Tibial artery (tissue), 4 donors: ENCODE data around the gene NEDD4L.
"Not testable (repeated sequence)": the region's sequence is repeated elsewhere in the genome, so short reads cannot be mapped to it uniquely, and the experiment has no call there.

Experiments used
- DNase-seq, 2 donors: peaks; one replicate each; pipeline ENCODE4 v3.0.0-alpha.2; 2019
- H3K27ac ChIP-seq, 2 donors: fragments of 200-600 bp; sonication (generic) in 1 of 2; 1 replicate in 1 of 2; 2 replicates in 1 of 2; pipeline ENCODE4 v1.5.1; 2018 to 2019; ENCODE audit warnings: mild to moderate bottlenecking in 1 of 2
- H3K27me3 ChIP-seq, 2 donors: fragments of 200-600 bp; sonication (generic) in 1 of 2; one replicate each; pipeline versions ENCODE4 v1.5.1 to v1.6.0; 2016 to 2019
- H3K36me3 ChIP-seq, 3 donors: fragments of 200-600 bp; sonication (generic) in 2 of 3; one replicate each; pipeline ENCODE4 v1.5.1; 2016 to 2019; ENCODE audit warnings: mild to moderate bottlenecking in 2 of 3
- H3K4me1 ChIP-seq, 4 donors: fragments of 200-600 bp; sonication (generic) in 2 of 4; 1 replicate in 3 of 4; 2 replicates in 1 of 4; pipeline ENCODE4 v1.5.1; 2016 to 2019
- H3K4me3 ChIP-seq, 2 donors: fragments of 200-600 bp; sonication (generic) in 1 of 2; 1 replicate in 1 of 2; 2 replicates in 1 of 2; pipeline ENCODE4 v1.5.1; 2018 to 2019; ENCODE audit warnings: mild to moderate bottlenecking in 2 of 2
- H3K9me3 ChIP-seq, 3 donors: fragments of 200-600 bp; sonication (generic) in 1 of 3; one replicate each; pipeline ENCODE4 v1.5.1; 2016 to 2019
- intact Hi-C: fragments of 100-400 bp; cut with DNase I; formaldehyde crosslinking; loops from one replicate; pipeline ENCODE4 v1.15.0; 2023; ENCODE audit warnings: low total_unique reads
- TF ChIP-seq, protein P1 (sequence below), 2 experiments: fragments of 200-600 bp in 1 of 2; fragments of 450-650 bp in 1 of 2; IDR thresholded peaks; one replicate each; pipeline ENCODE4 v1.5.1; 2017 to 2019; ENCODE audit warnings: antibody characterized with exemption in 2 of 2, mild to moderate bottlenecking in 1 of 2, moderate library complexity in 1 of 2

NEDD4L gene

GRCh38 chr18:58427321-58427720, 383.3 kb downstream of the NEDD4L start:
- no peak for DNase-seq
- Histone ChIP-seq H3K27ac (no peak overlapping the region), H3K36me3 (no peaks in the 10 kb centered on the region), H3K4me3 (no peak overlapping the region), H3K27me3 (no peaks in the 10 kb centered on the region), H3K4me1 (no peaks in the 10 kb centered on the region), H3K9me3 (no peaks in the 10 kb centered on the region)
- intact Hi-C loops = no loop called here
- TF ChIP-seq, protein P1, sequence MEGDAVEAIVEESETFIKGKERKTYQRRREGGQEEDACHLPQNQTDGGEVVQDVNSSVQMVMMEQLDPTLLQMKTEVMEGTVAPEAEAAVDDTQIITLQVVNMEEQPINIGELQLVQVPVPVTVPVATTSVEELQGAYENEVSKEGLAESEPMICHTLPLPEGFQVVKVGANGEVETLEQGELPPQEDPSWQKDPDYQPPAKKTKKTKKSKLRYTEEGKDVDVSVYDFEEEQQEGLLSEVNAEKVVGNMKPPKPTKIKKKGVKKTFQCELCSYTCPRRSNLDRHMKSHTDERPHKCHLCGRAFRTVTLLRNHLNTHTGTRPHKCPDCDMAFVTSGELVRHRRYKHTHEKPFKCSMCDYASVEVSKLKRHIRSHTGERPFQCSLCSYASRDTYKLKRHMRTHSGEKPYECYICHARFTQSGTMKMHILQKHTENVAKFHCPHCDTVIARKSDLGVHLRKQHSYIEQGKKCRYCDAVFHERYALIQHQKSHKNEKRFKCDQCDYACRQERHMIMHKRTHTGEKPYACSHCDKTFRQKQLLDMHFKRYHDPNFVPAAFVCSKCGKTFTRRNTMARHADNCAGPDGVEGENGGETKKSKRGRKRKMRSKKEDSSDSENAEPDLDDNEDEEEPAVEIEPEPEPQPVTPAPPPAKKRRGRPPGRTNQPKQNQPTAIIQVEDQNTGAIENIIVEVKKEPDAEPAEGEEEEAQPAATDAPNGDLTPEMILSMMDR (IDR thresholded peaks at IDR 0.05) = no peak

- TF ChIP-seq, protein P1 (IDR thresholded peaks at IDR 0.05) = no peak
- no peaks in the 10 kb centered on the region for H3K36me3 ChIP-seq
- H3K4me3 ChIP-seq = no peak overlapping the region
- no peak for DNase-seq
- intact Hi-C loops = no loop called here
- H3K9me3 ChIP-seq = no peaks in the 10 kb centered on the region
- no peaks in the 10 kb centered on the region for H3K4me1 ChIP-seq
- H3K27me3 ChIP-seq = no peaks in the 10 kb centered on the region
- H3K27ac ChIP-seq = no peak overlapping the region
These were observed 385.4 kb downstream of the NEDD4L start for GRCh38 chr18:58429442-58429841.

- no peak overlapping the region for H3K27ac ChIP-seq
- H3K9me3 ChIP-seq = no peaks in the 10 kb centered on the region
- TF ChIP-seq, protein P1 (IDR thresholded peaks at IDR 0.05) = no peak
- no peaks in the 10 kb centered on the region for H3K4me1 ChIP-seq
- H3K4me3 ChIP-seq = no peak overlapping the region
- no peaks in the 10 kb centered on the region for H3K36me3 ChIP-seq
- DNase-seq = no peak
- intact Hi-C loops = no loop called here
- no peaks in the 10 kb centered on the region for H3K27me3 ChIP-seq
These were observed 387.2 kb downstream of the NEDD4L start for GRCh38 chr18:58431215-58431614.

DNA sequence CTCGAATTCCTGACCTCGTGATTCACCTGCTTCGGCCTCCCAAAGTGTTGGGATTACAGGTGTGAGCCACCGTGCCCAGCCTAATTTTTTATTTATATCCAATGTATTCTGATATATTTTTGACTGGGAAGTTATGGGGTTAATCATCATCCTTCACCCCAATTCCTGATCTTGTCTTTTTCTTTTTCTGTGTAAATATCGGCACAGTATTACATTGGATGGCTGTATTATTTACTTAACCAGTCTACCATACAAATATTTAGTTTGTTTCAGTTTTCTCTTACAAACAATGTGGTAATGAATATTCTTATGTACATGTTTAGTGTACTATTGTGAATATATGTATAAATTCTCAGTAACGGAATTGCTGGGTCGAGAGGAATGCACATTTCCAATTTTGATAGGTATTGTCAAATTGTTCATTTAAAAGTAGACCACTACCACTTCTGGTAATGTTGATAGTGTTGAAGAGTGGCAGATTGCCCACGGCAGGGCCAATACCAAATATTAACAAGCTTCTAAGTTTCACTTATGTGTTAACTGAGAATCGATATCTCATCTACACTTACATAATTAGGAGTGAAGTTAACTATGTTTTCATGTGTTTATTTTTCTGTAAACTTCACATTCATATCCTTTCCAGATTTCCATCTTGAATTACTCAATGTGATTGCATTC, 388.2 kb downstream of the NEDD4L start:
- no peaks in the 10 kb centered on the region for H3K4me1 ChIP-seq

DNA sequence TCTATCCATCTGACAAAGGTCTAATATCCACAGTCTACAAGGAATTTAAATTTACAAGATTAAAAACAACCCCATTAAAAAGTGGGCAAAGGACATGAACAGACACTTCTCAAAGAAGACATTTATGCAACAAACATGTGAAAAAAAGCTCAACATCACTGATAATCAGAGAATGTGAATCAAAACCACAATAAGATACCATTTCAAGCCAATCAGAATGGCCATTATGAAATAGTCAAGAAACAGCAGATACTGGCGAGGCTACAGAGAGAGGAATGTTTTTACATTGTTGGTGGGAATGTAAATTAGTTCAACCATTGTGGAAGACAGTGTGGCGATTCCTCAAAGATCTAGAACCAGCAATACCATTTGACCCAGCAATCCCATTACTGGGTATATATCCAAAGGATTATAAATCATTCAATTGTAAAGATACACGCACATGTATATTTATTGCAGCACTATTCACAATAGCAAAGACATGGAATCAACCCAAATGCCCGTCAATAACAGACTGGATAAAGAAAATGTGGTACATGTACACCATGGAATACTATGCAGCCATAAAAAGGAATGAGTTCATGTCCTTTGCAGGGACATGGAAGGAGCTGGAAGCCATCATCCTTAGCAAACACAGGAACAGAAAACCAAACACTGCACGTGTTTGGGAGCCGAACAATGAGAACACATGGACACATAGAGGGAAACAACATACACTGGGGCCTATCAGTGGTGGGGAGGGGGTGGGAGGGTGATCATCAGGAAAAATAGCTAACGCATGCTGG, 391.4 kb downstream of the NEDD4L start:
- DNase-seq, H3K9me3 ChIP-seq, H3K27ac ChIP-seq, H3K4me1 ChIP-seq, H3K36me3 ChIP-seq, H3K4me3 ChIP-seq, intact Hi-C loops, H3K27me3 ChIP-seq: not testable (repeated sequence)

More for the DNA sequence above, 388.2 kb downstream of the NEDD4L start:
- DNase-seq = no peak
- Histone ChIP-seq H3K4me3 (no peak overlapping the region), H3K27ac (no peak overlapping the region), H3K9me3 (no peaks in the 10 kb centered on the region), H3K27me3 (no peaks in the 10 kb centered on the region), H3K36me3 (no peaks in the 10 kb centered on the region)
- intact Hi-C loops = no loop called here
- TF ChIP-seq, protein P1 (IDR thresholded peaks at IDR 0.05) = no peak
